MCF 10A (cell line): ENCODE measurements around the gene REXO4. TPM values are rescaled to one million over a fixed set of nuclear protein-coding genes. Genes with fewer than 3 reads are reported as not detected.

Experiments used
- BruUV-seq: library from RNA; stranded (reverse); fragments of 400-500 nt; replicated peaks from 2 replicates; lab custom pipeline; 2021; lab: Mats Ljungman, UMichigan
- CTCF ChIA-PET: fragments of 300-600 bp; sonication (Branson Sonifier 250); formaldehyde crosslinking; extraction: SDS; loops from one replicate; lab custom pipeline; 2021; ENCODE audit warnings: antibody characterized with exemption, inconsistent platforms; lab: Yijun Ruan, JAX
- POLR2A ChIA-PET: fragments of 300-600, 350-650 bp; sonication (Branson Sonifier 250); formaldehyde crosslinking; extraction: SDS; loops from one replicate; lab custom pipeline; 2020; ENCODE audit warnings: antibody characterized with exemption, inconsistent platforms; lab: Yijun Ruan, JAX
- DNase-seq: peaks from one replicate; pipeline ENCODE4 v3.0.0-alpha.2; 2018; ENCODE audit not compliant: unreplicated experiment
- H3K27ac Mint-ChIP-seq: one replicate; pipeline ENCODE4 v1.8.0; 2022; ENCODE audit warnings: mild to moderate bottlenecking, low read depth, mixed read lengths; ENCODE audit not compliant: unreplicated experiment
- H3K27me3 Mint-ChIP-seq: one replicate; pipeline ENCODE4 v1.8.0; 2022; ENCODE audit warnings: mixed read lengths; ENCODE audit not compliant: insufficient read depth, unreplicated experiment
- H3K36me3 Mint-ChIP-seq: one replicate; pipeline ENCODE4 v1.8.0; 2022; ENCODE audit warnings: mild to moderate bottlenecking, moderate library complexity, mixed read lengths; ENCODE audit not compliant: insufficient read depth, unreplicated experiment
- H3K4me1 Mint-ChIP-seq: one replicate; pipeline ENCODE4 v1.8.0; 2022; ENCODE audit warnings: mixed read lengths; ENCODE audit not compliant: insufficient read depth, unreplicated experiment
- H3K4me3 Mint-ChIP-seq: one replicate; pipeline ENCODE4 v1.8.0; 2022; ENCODE audit warnings: mild to moderate bottlenecking, moderate library complexity, mixed read lengths; ENCODE audit not compliant: unreplicated experiment
- H3K9me3 Mint-ChIP-seq: one replicate; pipeline ENCODE4 v1.8.0; 2022; ENCODE audit warnings: mixed read lengths; ENCODE audit not compliant: unreplicated experiment
- CTCF ChIP-seq: fragments of 200-600 bp; IDR thresholded peaks from one replicate; pipeline ENCODE4 v1.8.0; 2022; ENCODE audit warnings: antibody characterized with exemption, mild to moderate bottlenecking; ENCODE audit not compliant: unreplicated experiment
- intact Hi-C: fragments of 100-400 bp; cut with micrococcal nuclease; formaldehyde crosslinking; loops from 2 replicates; pipeline ENCODE4 v1.14.1; 2022
- total RNA-seq: library from RNA; stranded (reverse); gene quantifications from 2 replicates; pipeline ENCODE4 v1.2.3, GENCODE V29; 2022

REXO4 gene
- total RNA-seq, 1 experiment from 2014 or later: 38.1 TPM

GRCh38 chr9:133369422-133369821, 48.4 kb downstream of the REXO4 start:
- H3K27ac Mint-ChIP-seq: peak overlapping the region; percentile 70
- TF ChIP-seq CTCF: no peak
- H3K9me3 Mint-ChIP-seq: no peaks in the 10 kb centered on the region
- POLR2A ChIA-PET: interaction anchor here (1.0 to 6.4 kb wide), 3 partner anchors 14 to 21 kb away, joined by 4 to 65 read pairs (median 5); partner anchors contain the start of genes MED22, RPL7A, SURF1 and SURF2
- H3K36me3 Mint-ChIP-seq: peaks cover 75% of the 10 kb centered on the region
- DNase-seq: no peak
- CTCF ChIA-PET: no interaction called here
- H3K4me1 Mint-ChIP-seq: peaks cover 34% of the 10 kb centered on the region
- intact Hi-C loops: no loop called here
- no peaks in the 10 kb centered on the region for H3K27me3 Mint-ChIP-seq
- no TSS peak for BruUV-seq
- H3K4me3 Mint-ChIP-seq: no peak overlapping the region

GRCh38 chr9:133368249-133368881, 49.4 kb downstream of the REXO4 start:
- H3K36me3 Mint-ChIP-seq: peaks cover 75% of the 10 kb centered on the region
- CTCF ChIA-PET: no interaction called here

GRCh38 chr9:133367778-133368177, 50.0 kb downstream of the REXO4 start:
- no peak for DNase-seq
- ChIA-PET CTCF (no interaction called here), POLR2A (interaction anchor here (1.1 kb wide), 1 partner anchor 16 kb away, joined by 3 read pairs; no protein-coding TSS in a partner anchor)
- H3K27ac Mint-ChIP-seq: no peak overlapping the region
- TF ChIP-seq CTCF: no peak
- no peaks in the 10 kb centered on the region for H3K27me3 Mint-ChIP-seq
- intact Hi-C loops: no loop called here
- no peak overlapping the region for H3K4me3 Mint-ChIP-seq
- H3K4me1 Mint-ChIP-seq: peaks cover 33% of the 10 kb centered on the region
- no TSS peak for BruUV-seq
- no peaks in the 10 kb centered on the region for H3K9me3 Mint-ChIP-seq
- H3K36me3 Mint-ChIP-seq: peaks cover 75% of the 10 kb centered on the region

More at GRCh38 chr9:133368249-133368881, 49.4 kb downstream of the REXO4 start:
- H3K27me3 Mint-ChIP-seq: no peaks in the 10 kb centered on the region
- H3K27ac Mint-ChIP-seq: no peak overlapping the region
- POLR2A ChIA-PET: interaction anchor here (0.7 to 1.0 kb wide), 2 partner anchors 20 to 30 kb away, joined by 3 to 4 read pairs; partner anchors contain the start of genes MED22 and RPL7A
- BruUV-seq: no TSS peak
- H3K4me3 Mint-ChIP-seq: no peak overlapping the region
- no peak for DNase-seq
- TF ChIP-seq CTCF: no peak
- peaks cover 33% of the 10 kb centered on the region for H3K4me1 Mint-ChIP-seq
- H3K9me3 Mint-ChIP-seq: no peaks in the 10 kb centered on the region
- intact Hi-C loops: no loop called here

GRCh38 chr9:133367221-133367620, 50.6 kb downstream of the REXO4 start:
- intact Hi-C loops: no loop called here
- no peak for DNase-seq
- H3K27me3 Mint-ChIP-seq: no peaks in the 10 kb centered on the region
- peaks cover 75% of the 10 kb centered on the region for H3K36me3 Mint-ChIP-seq
- no TSS peak for BruUV-seq
- no peak for TF ChIP-seq CTCF
- POLR2A ChIA-PET: interaction anchor here (1.1 to 2.5 kb wide), 3 partner anchors 8 to 16 kb away, joined by 3 to 8 read pairs (median 6); partner anchors contain the start of genes SURF1 and SURF2
- H3K9me3 Mint-ChIP-seq: no peaks in the 10 kb centered on the region
- no peak overlapping the region for H3K4me3 Mint-ChIP-seq
- CTCF ChIA-PET: interaction anchor here (1.0 to 1.4 kb wide), 2 partner anchors 10 to 33 kb away, joined by 3 read pairs; no protein-coding TSS in a partner anchor
- H3K27ac Mint-ChIP-seq: no peak overlapping the region
- peaks cover 33% of the 10 kb centered on the region for H3K4me1 Mint-ChIP-seq
